OCI-LY7 (cell line): ENCODE results near the gene KDM2B. TPM values are rescaled to one million over a fixed set of nuclear protein-coding genes. Genes with fewer than 3 reads are reported as not detected.

ENCODE experiments used
- BruUV-seq: library from RNA; stranded (reverse); fragments of 400-500 nt; replicated peaks from 2 replicates; lab custom pipeline; 2021; lab: Mats Ljungman, UMichigan
- CTCF ChIA-PET: fragments of 300-600 bp; sonication (Branson Sonifier 250); formaldehyde crosslinking; loops from one replicate; lab custom pipeline; 2022; ENCODE audit warnings: antibody characterized with exemption; ENCODE audit not compliant: unreplicated experiment; lab: Charles Lee
- POLR2A ChIA-PET: fragments of 300-600 bp; sonication (Branson Sonifier 250); formaldehyde crosslinking; loops from one replicate; lab custom pipeline; 2022; ENCODE audit warnings: antibody characterized with exemption; lab: Charles Lee
- DNase-seq: peaks from one replicate; pipeline ENCODE4 v3.0.0-alpha.2; 2015; ENCODE audit warnings: low spot score
- H2AFZ ChIP-seq: fragments of 200-600 bp; sonication (generic), shearing (Covaris generic); 2 replicates; pipeline ENCODE4 v1.6.1; 2014; ENCODE audit warnings: mild to moderate bottlenecking, antibody characterized with exemption, low read length, moderate library complexity
- H3K27ac ChIP-seq: fragments of 200-600 bp; sonication (generic); 2 replicates; pipeline ENCODE4 v1.5.1; 2014; ENCODE audit warnings: mixed run types, low read depth, mild to moderate bottlenecking, moderate library complexity, low read length, inconsistent platforms; ENCODE audit not compliant: poor library complexity, severe bottlenecking
- H3K36me3 ChIP-seq: fragments of 200-600 bp; sonication (generic); 2 replicates; pipeline ENCODE4 v1.6.1; 2014; ENCODE audit warnings: mild to moderate bottlenecking, antibody characterized with exemption, low read length, moderate library complexity, mixed read lengths; ENCODE audit not compliant: insufficient read depth
- H3K4me1 ChIP-seq: fragments of 200-600 bp; sonication (generic); 2 replicates; pipeline ENCODE4 v1.5.1; 2014; ENCODE audit warnings: mild to moderate bottlenecking, low read length; ENCODE audit not compliant: insufficient read depth, poor library complexity, severe bottlenecking
- H3K4me2 ChIP-seq: fragments of 200-600 bp; sonication (generic); 2 replicates; pipeline ENCODE4 v1.6.1; 2014; ENCODE audit warnings: mild to moderate bottlenecking, low read length
- H3K4me3 ChIP-seq: fragments of 200-600 bp; sonication (generic); 2 replicates; pipeline ENCODE4 v1.5.1; 2014; ENCODE audit warnings: mild to moderate bottlenecking, low read depth, low read length; ENCODE audit not compliant: poor library complexity, severe bottlenecking
- H3K79me2 ChIP-seq: fragments of 200-600 bp; sonication (generic); 2 replicates; pipeline ENCODE4 v1.6.1; 2016; ENCODE audit warnings: low read depth, mild to moderate bottlenecking, low read length, moderate library complexity, mixed read lengths; ENCODE audit not compliant: insufficient read depth
- H3K9me2 ChIP-seq: fragments of 200-600 bp; sonication (generic); 2 replicates; pipeline ENCODE4 v1.6.1; 2016; ENCODE audit warnings: mild to moderate bottlenecking, low read length, mixed read lengths; ENCODE audit not compliant: insufficient read depth
- H3K9me3 ChIP-seq: fragments of 200-600 bp; sonication (generic); 2 replicates; pipeline ENCODE4 v1.6.1; 2014; ENCODE audit warnings: mild to moderate bottlenecking, mixed run types, low read length, mixed read lengths
- H4K20me1 ChIP-seq: fragments of 200-600 bp; sonication (generic); 2 replicates; pipeline ENCODE4 v1.6.1; 2014; ENCODE audit warnings: mild to moderate bottlenecking, antibody characterized with exemption, low read length, moderate library complexity, mixed read lengths; ENCODE audit not compliant: insufficient read depth
- CTCF ChIP-seq: fragments of 200-600 bp; sonication (generic); conservative IDR thresholded peaks from 2 replicates; pipeline ENCODE4 v1.5.1; 2014; ENCODE audit warnings: mild to moderate bottlenecking, antibody characterized with exemption, low read length, moderate library complexity, mixed read lengths
- EZH2phosphoT487 ChIP-seq: fragments of 200-600 bp; sonication (generic); IDR thresholded peaks from 2 replicates; pipeline ENCODE4 v1.6.1; 2018; ENCODE audit warnings: low read depth, borderline replicate concordance, mild to moderate bottlenecking, mixed run types, antibody characterized with exemption, low read length, moderate library complexity, mixed read lengths
- intact Hi-C: fragments of 100-400 bp; cut with micrococcal nuclease; formaldehyde crosslinking; loops from one replicate; pipeline ENCODE4 v1.10.0; 2022; ENCODE audit not compliant: unreplicated experiment
- total RNA-seq, 2 experiments: library from RNA; depleted of rRNA in 1 of 2; stranded (reverse); fragments of >200 nt in 1 of 2; shearing (Covaris generic) in 1 of 2; gene quantifications; 2 replicates each; pipeline ENCODE4 v1.2.3, GENCODE V29; 2014 to 2022

KDM2B gene
- total RNA-seq, 2 experiments from 2014 or later: 78.5 to 88.0 TPM

GRCh38 chr12:121565076-121565475 lies 15.7 kb downstream of the KDM2B start:
- ChIA-PET POLR2A (interaction anchor here (0.7 to 1.2 kb wide), 3 partner anchors 8 to 272 kb away, joined by 3 to 5 read pairs (median 3); no protein-coding TSS in a partner anchor), CTCF (interaction anchor here (0.6 kb wide), 1 partner anchor 435 kb away, joined by 3 read pairs; no protein-coding TSS in a partner anchor)
- Histone ChIP-seq H3K27ac (no peak overlapping the region), H4K20me1 (no peaks in the 10 kb centered on the region), H3K4me1 (peaks cover 32% of the 10 kb centered on the region), H3K9me2 (no peaks in the 10 kb centered on the region), H3K4me3 (no peak overlapping the region), H3K9me3 (no peaks in the 10 kb centered on the region), H2AFZ (no peak overlapping the region), H3K36me3 (no peaks in the 10 kb centered on the region), H3K79me2 (no peaks in the 10 kb centered on the region), H3K4me2 (no peak overlapping the region)
- no TSS peak for BruUV-seq
- intact Hi-C loops: no loop called here
- TF ChIP-seq EZH2phosphoT487: no peak
- TF ChIP-seq CTCF: no peak
- no peak for DNase-seq

- H3K4me2 ChIP-seq: no peak overlapping the region
- no TSS peak for BruUV-seq
- DNase-seq: peak; percentile 16
- H3K4me1 ChIP-seq: peaks cover 22% of the 10 kb centered on the region
- intact Hi-C loops: no loop called here
- no peak for TF ChIP-seq EZH2phosphoT487
- no peak for TF ChIP-seq CTCF
- H2AFZ ChIP-seq: no peak overlapping the region
- H3K9me2 ChIP-seq: no peaks in the 10 kb centered on the region
- no peaks in the 10 kb centered on the region for H3K79me2 ChIP-seq
- H3K4me3 ChIP-seq: no peak overlapping the region
- no peaks in the 10 kb centered on the region for H3K9me3 ChIP-seq
- ChIA-PET CTCF (interaction anchor here (0.5 kb wide), 1 partner anchor 116 kb away, joined by 3 read pairs; no protein-coding TSS in a partner anchor), POLR2A (interaction anchor here (0.6 to 1.4 kb wide), 5 partner anchors 10 to 630 kb away, joined by 3 to 9 read pairs (median 3); no protein-coding TSS in a partner anchor)
- no peak overlapping the region for H3K27ac ChIP-seq
- H4K20me1 ChIP-seq: no peaks in the 10 kb centered on the region
- no peaks in the 10 kb centered on the region for H3K36me3 ChIP-seq
These were observed 18.3 kb downstream of the KDM2B start for GRCh38 chr12:121562488-121562887.

GRCh38 chr12:121561009-121561395 lies 19.8 kb downstream of the KDM2B start:
- Histone ChIP-seq H3K9me2 (no peaks in the 10 kb centered on the region), H3K27ac (no peak overlapping the region), H3K79me2 (no peaks in the 10 kb centered on the region), H4K20me1 (no peaks in the 10 kb centered on the region), H3K4me2 (peak overlapping the region; percentile 62), H3K9me3 (no peaks in the 10 kb centered on the region), H2AFZ (no peak overlapping the region), H3K4me1 (peaks cover 22% of the 10 kb centered on the region), H3K36me3 (no peaks in the 10 kb centered on the region), H3K4me3 (no peak overlapping the region)
- DNase-seq: no peak
- ChIA-PET CTCF (interaction anchor here (0.6 kb wide), 1 partner anchor 66 kb away, joined by 3 read pairs; no protein-coding TSS in a partner anchor), POLR2A (no interaction called here)
- TF ChIP-seq EZH2phosphoT487: no peak
- BruUV-seq: no TSS peak
- intact Hi-C loops: no loop called here
